Loucy (cell line): ENCODE data around the gene ABHD14A.

Experiments
- H2AFZ ChIP-seq: fragments of 200-600 bp; sonication (generic); 2 replicates; pipeline ENCODE4 v1.6.0; 2016; ENCODE audit warnings: antibody characterized with exemption, mild to moderate bottlenecking, low read length, moderate library complexity
- H3F3A ChIP-seq: fragments of 200-600 bp; 2 replicates; pipeline ENCODE4 v1.6.0; 2016; ENCODE audit warnings: antibody characterized with exemption, low read depth, mild to moderate bottlenecking
- H3K27me3 ChIP-seq: fragments of 200-600 bp; sonication (generic); 2 replicates; pipeline ENCODE4 v1.6.1; 2014; ENCODE audit warnings: low read length, mild to moderate bottlenecking; ENCODE audit not compliant: insufficient read depth, poor library complexity, severe bottlenecking
- H3K36me3 ChIP-seq: fragments of 200-600 bp; sonication (generic); 2 replicates; pipeline ENCODE4 v1.6.1; 2016; ENCODE audit warnings: low read length; ENCODE audit not compliant: insufficient read depth
- H3K4me1 ChIP-seq: fragments of 200-600 bp; sonication (generic); 2 replicates; pipeline ENCODE4 v1.5.1; 2014; ENCODE audit warnings: low read length, mild to moderate bottlenecking; ENCODE audit not compliant: insufficient read depth, poor library complexity, severe bottlenecking
- H3K4me2 ChIP-seq: fragments of 200-600 bp; sonication (generic); 2 replicates; pipeline ENCODE4 v1.6.0; 2014; ENCODE audit warnings: antibody characterized with exemption, low read length, low read depth, mild to moderate bottlenecking; ENCODE audit not compliant: poor library complexity, severe bottlenecking
- H3K4me3 ChIP-seq: fragments of 200-600 bp; sonication (generic); 2 replicates; pipeline ENCODE4 v1.5.1; 2014; ENCODE audit warnings: low read length, mild to moderate bottlenecking, mixed read lengths; ENCODE audit not compliant: poor library complexity, severe bottlenecking
- H3K79me2 ChIP-seq: fragments of 200-600 bp; sonication (generic); 2 replicates; pipeline ENCODE4 v1.6.1; 2014; ENCODE audit warnings: low read length; ENCODE audit not compliant: insufficient read depth
- H3K9ac ChIP-seq: fragments of 200-600 bp; sonication (generic); 2 replicates; pipeline ENCODE4 v1.6.0; 2014; ENCODE audit warnings: mild to moderate bottlenecking, low read depth, low read length, moderate library complexity; ENCODE audit not compliant: poor library complexity, severe bottlenecking
- H3K9me2 ChIP-seq: fragments of 200-600 bp; sonication (generic); replicated peaks from 2 replicates; pipeline ENCODE4 v1.6.1; 2016; ENCODE audit warnings: low read depth, low read length, mixed read lengths
- H3K9me3 ChIP-seq: fragments of 200-600 bp; sonication (generic); 2 replicates; pipeline ENCODE4 v1.6.1; 2014; ENCODE audit warnings: mild to moderate bottlenecking, antibody characterized with exemption, low read length, low read depth; ENCODE audit not compliant: insufficient read depth
- H4K20me1 ChIP-seq: fragments of 200-600 bp; sonication (generic); 2 replicates; pipeline ENCODE4 v1.6.0; 2014; ENCODE audit warnings: antibody characterized with exemption, low read length, mild to moderate bottlenecking; ENCODE audit not compliant: insufficient read depth, poor library complexity, severe bottlenecking
- EZH2phosphoT487 ChIP-seq: fragments of 200-600 bp; IDR thresholded peaks from 2 replicates; pipeline ENCODE4 v1.6.1; 2018; ENCODE audit warnings: antibody characterized with exemption, mild to moderate bottlenecking, moderate library complexity, borderline replicate concordance
- TF ChIP-seq, protein P1 (sequence below): fragments of 200-600 bp; sonication (generic); conservative IDR thresholded peaks from 2 replicates; pipeline ENCODE4 v1.5.1; 2014; ENCODE audit warnings: mild to moderate bottlenecking, antibody characterized with exemption, low read length

The ABHD14A gene

DNA sequence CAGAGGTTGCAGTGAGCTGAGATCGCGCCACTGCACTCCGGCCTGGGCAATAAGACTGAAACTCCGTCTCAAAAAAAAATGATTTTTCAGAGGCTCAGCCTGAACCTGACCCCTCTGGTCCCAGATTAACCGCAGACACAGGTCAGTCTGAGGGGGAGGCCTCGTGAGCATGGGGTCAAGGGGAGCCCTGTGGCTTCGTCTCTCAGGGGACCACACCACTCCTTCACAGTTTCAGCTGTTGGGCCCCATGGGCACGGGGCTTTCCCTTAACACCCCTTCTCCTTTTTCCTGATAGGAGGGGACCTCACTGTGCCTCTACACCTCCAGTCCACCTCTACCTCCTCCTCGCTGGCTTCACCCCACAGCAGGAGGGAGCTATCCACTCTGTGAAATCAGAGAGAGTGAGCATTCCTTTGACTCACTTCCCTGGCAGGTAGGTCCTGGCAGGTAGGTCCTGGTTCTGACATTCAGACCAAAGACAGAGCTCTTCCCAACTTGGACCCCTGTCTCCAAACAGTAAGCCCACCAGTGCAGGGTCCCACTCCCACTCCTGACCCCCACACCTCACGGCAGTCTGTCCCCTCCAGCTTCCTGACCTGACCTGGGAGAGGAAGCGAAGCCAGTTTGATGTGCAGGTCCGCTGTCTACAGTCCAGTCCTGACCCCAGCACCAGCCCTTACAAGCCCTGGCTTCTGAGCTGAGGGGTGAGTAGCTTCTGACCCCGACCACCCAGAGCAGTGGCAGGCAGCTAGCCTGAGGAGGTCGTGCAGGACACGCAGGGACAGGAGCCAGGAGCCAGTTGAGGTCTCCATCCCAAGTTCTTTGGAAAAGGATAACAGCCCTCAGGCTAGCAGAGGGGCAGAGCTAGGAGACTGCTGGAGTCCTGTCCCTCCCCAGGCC is 42.1 kb upstream of the ABHD14A start:
- H3K4me1 ChIP-seq: no peaks in the 10 kb centered on the region
- H3K4me2 ChIP-seq: no peak overlapping the region

DNA sequence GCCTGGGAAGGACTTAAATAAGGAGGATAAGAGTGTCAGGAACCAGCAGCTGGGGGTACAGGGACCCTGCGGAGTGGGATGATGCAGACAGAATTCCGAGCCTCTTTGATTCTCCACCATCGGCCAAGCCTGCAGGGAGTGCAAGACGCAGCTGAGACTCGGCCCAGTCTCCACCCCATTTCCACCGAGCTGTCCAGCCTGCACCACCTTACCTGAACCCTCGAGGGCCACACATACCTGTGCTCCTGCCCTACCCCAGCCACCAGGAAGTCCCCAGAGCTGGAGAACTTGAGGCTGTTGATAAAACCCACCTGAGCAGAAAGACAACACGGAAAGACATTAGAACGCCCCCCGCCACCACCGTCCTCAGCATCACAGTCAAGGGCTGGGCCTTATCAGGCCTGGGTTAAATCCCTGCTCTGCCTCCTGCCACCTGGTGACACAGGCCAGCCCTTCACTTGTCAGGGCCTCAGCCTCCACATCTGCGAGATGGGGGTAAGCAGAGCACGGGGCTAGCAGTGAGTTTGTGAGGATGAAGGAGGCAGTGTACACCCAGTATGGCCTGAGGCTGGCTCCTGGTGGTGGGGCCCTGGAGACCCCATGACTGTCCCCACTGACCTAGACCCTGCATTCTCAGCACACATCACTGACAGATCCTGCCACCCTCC is 41.3 kb upstream of the ABHD14A start:
- H3K27me3 ChIP-seq: no peaks in the 10 kb centered on the region
- H2AFZ ChIP-seq: no peak overlapping the region
- no peaks in the 10 kb centered on the region for H3K4me1 ChIP-seq
- H3K79me2 ChIP-seq: no peaks in the 10 kb centered on the region
- H3F3A ChIP-seq: no peaks in the 10 kb centered on the region
- H3K9me3 ChIP-seq: no peaks in the 10 kb centered on the region
- peaks cover 28% of the 10 kb centered on the region; the same call in 1 of the 2 replicates for H3K36me3 ChIP-seq
- no peaks in the 10 kb centered on the region for H3K9me2 ChIP-seq
- H3K4me2 ChIP-seq: no peak overlapping the region
- H3K4me3 ChIP-seq: no peak overlapping the region
- TF ChIP-seq, protein P1, sequence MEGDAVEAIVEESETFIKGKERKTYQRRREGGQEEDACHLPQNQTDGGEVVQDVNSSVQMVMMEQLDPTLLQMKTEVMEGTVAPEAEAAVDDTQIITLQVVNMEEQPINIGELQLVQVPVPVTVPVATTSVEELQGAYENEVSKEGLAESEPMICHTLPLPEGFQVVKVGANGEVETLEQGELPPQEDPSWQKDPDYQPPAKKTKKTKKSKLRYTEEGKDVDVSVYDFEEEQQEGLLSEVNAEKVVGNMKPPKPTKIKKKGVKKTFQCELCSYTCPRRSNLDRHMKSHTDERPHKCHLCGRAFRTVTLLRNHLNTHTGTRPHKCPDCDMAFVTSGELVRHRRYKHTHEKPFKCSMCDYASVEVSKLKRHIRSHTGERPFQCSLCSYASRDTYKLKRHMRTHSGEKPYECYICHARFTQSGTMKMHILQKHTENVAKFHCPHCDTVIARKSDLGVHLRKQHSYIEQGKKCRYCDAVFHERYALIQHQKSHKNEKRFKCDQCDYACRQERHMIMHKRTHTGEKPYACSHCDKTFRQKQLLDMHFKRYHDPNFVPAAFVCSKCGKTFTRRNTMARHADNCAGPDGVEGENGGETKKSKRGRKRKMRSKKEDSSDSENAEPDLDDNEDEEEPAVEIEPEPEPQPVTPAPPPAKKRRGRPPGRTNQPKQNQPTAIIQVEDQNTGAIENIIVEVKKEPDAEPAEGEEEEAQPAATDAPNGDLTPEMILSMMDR: no peak
- TF ChIP-seq EZH2phosphoT487: no peak
- H4K20me1 ChIP-seq: no peaks in the 10 kb centered on the region
- H3K9ac ChIP-seq: no peak overlapping the region

More for the DNA sequence above, 42.1 kb upstream of the ABHD14A start:
- Histone ChIP-seq H3F3A (no peaks in the 10 kb centered on the region), H3K9me3 (no peaks in the 10 kb centered on the region), H3K9me2 (no peaks in the 10 kb centered on the region), H3K79me2 (no peaks in the 10 kb centered on the region), H3K36me3 (peaks cover 25% of the 10 kb centered on the region; the same call in 1 of the 2 replicates), H3K9ac (no peak overlapping the region), H2AFZ (no peak overlapping the region), H3K27me3 (no peaks in the 10 kb centered on the region), H3K4me3 (no peak overlapping the region), H4K20me1 (no peaks in the 10 kb centered on the region)
- TF ChIP-seq EZH2phosphoT487: no peak
- TF ChIP-seq, protein P1: no peak

DNA sequence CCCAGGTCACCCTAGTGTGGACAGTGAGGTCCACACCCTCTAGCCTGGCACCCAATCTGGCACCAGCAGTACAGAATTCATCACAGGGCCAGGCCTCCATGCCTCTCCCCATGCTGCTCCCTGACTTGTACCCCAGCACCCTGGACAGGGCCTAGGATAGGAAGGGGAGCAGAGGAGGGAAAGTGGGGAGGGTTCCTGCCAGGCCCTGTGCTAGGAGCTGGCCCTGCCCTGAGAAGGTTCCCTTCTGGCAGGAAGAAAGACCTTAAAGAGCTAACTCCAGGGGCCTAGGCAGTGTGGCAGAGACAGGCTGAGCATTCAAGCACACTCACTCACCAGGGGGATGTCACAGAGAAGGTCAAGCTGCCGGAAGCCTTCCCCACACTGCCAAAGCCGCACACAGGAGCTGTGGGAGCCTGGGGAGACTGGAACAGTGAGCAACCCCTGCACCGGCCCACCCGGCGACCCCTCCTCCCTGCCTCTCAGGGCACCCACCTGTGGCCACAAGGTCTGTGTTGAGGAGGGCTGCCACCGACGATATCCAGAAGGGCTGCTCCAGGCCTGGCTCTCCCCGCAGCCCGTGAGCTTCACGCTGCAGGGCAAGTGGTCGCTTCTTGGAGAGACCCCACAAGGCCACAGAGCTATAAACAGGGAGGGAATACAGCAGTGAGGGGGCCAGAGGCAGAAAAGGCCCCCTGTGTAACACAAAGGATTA is 40.6 kb upstream of the ABHD14A start:
- Histone ChIP-seq H3K4me3 (no peak overlapping the region), H3K36me3 (peaks cover 28% of the 10 kb centered on the region; the same call in 1 of the 2 replicates), H3F3A (no peaks in the 10 kb centered on the region), H3K4me1 (no peaks in the 10 kb centered on the region), H2AFZ (no peak overlapping the region), H3K9ac (no peak overlapping the region), H3K27me3 (no peaks in the 10 kb centered on the region), H3K9me3 (no peaks in the 10 kb centered on the region), H3K4me2 (no peak overlapping the region), H4K20me1 (no peaks in the 10 kb centered on the region), H3K79me2 (peaks cover 3% of the 10 kb centered on the region; the same call in 1 of the 2 replicates), H3K9me2 (no peaks in the 10 kb centered on the region)
- no peak for TF ChIP-seq EZH2phosphoT487
- TF ChIP-seq, protein P1: no peak
